GM12892 (cell line): ENCODE data around the gene KCTD3.

Experiments
- POLR2A ChIP-seq: IDR thresholded peaks from 2 replicates; pipeline ENCODE4 v1.6.1; 2011; ENCODE audit warnings: low read depth, low read length, control low read depth
- POLR2AphosphoS5 ChIP-seq: IDR thresholded peaks from 2 replicates; pipeline ENCODE4 v1.6.1; 2011; ENCODE audit warnings: low read depth, low read length, control low read depth
- TAF1 ChIP-seq: IDR thresholded peaks from 2 replicates; pipeline ENCODE4 v1.6.1; 2011; ENCODE audit warnings: low read depth, mild to moderate bottlenecking, control low read depth, low read length, borderline replicate concordance

- TF ChIP-seq POLR2A (no peak), POLR2AphosphoS5 (no peak), TAF1 (no peak)
Observed at GRCh38 chr1:215555531-215555930, 11.6 kb upstream of the KCTD3 start.
